HFFc6 (cell line): ENCODE data around the gene FAM124B. TPM values are rescaled to one million over a fixed set of nuclear protein-coding genes. Genes with fewer than 3 reads are reported as not detected.

Source experiments
- DNase-seq: peaks from one replicate; pipeline ENCODE4 v3.0.0-alpha.2; 2018
- H3K27ac Mint-ChIP-seq: 2 replicates; pipeline ENCODE4 v1.8.0; 2020; ENCODE audit warnings: mild to moderate bottlenecking, mixed read lengths
- H3K27me3 Mint-ChIP-seq: 2 replicates; pipeline ENCODE4 v1.8.0; 2021; ENCODE audit warnings: mild to moderate bottlenecking, moderate library complexity, mixed read lengths; ENCODE audit not compliant: insufficient read depth
- H3K36me3 Mint-ChIP-seq: 2 replicates; pipeline ENCODE4 v1.8.0; 2021; ENCODE audit warnings: low read depth, mixed read lengths
- H3K4me1 Mint-ChIP-seq: 2 replicates; pipeline ENCODE4 v1.8.0; 2020; ENCODE audit warnings: low read depth, mixed read lengths
- H3K4me3 Mint-ChIP-seq: 2 replicates; pipeline ENCODE4 v1.8.0; 2020; ENCODE audit warnings: mild to moderate bottlenecking, moderate library complexity, mixed read lengths
- H3K9me3 Mint-ChIP-seq: 2 replicates; pipeline ENCODE4 v1.8.0; 2020; ENCODE audit warnings: mild to moderate bottlenecking, mixed read lengths
- CTCF ChIP-seq: fragments of 200-600 bp; sonication (generic); IDR thresholded peaks from 2 replicates; pipeline ENCODE4 v1.5.0; 2021; ENCODE audit warnings: antibody characterized with exemption, mild to moderate bottlenecking
- total RNA-seq, 6 experiments: library from RNA; stranded (reverse); fragmentation: NEBNext Ultra II Directional; extraction: Animal tissue kit (Norgen Biotek cat#: 25700); gene quantifications; 2 replicates in 1 of 6; 3 replicates in 5 of 6; pipeline ENCODE4 v1.2.3, GENCODE V29; 2021

Gene FAM124B
- total RNA-seq, 6 experiments from 2014 or later = 0.10 TPM; not detected in 5

- Mint-ChIP-seq H3K27ac (no peak overlapping the region), H3K4me3 (no peak overlapping the region), H3K36me3 (no peaks in the 10 kb centered on the region), H3K4me1 (no peaks in the 10 kb centered on the region), H3K27me3 (peaks cover 2% of the 10 kb centered on the region), H3K9me3 (no peaks in the 10 kb centered on the region)
- no peak for TF ChIP-seq CTCF
- no peak for DNase-seq
These were observed 35.6 kb downstream of the FAM124B start for GRCh38 chr2:224366267-224366844.

GRCh38 chr2:224365331-224365730, 36.6 kb downstream of the FAM124B start:
- H3K36me3 Mint-ChIP-seq = no peaks in the 10 kb centered on the region
- no peaks in the 10 kb centered on the region for H3K4me1 Mint-ChIP-seq
- H3K27ac Mint-ChIP-seq = no peak overlapping the region
- H3K27me3 Mint-ChIP-seq = peaks cover 2% of the 10 kb centered on the region
- H3K4me3 Mint-ChIP-seq = no peak overlapping the region
- no peak for TF ChIP-seq CTCF
- no peaks in the 10 kb centered on the region for H3K9me3 Mint-ChIP-seq
- DNase-seq = no peak

GRCh38 chr2:224363281-224363680, 38.6 kb downstream of the FAM124B start:
- Mint-ChIP-seq H3K36me3 (no peaks in the 10 kb centered on the region), H3K4me1 (no peaks in the 10 kb centered on the region), H3K27ac (no peak overlapping the region), H3K9me3 (no peaks in the 10 kb centered on the region), H3K27me3 (peaks cover 2% of the 10 kb centered on the region), H3K4me3 (no peak overlapping the region)
- no peak for DNase-seq
- TF ChIP-seq CTCF = peak; percentile 28; the same call in 1 of the 2 replicates

- H3K9me3 Mint-ChIP-seq = no peaks in the 10 kb centered on the region
- no peak overlapping the region for H3K4me3 Mint-ChIP-seq
- TF ChIP-seq CTCF = no peak
- no peak overlapping the region for H3K27ac Mint-ChIP-seq
- H3K27me3 Mint-ChIP-seq = peaks cover 2% of the 10 kb centered on the region
- DNase-seq = no peak
- no peaks in the 10 kb centered on the region for H3K4me1 Mint-ChIP-seq
- H3K36me3 Mint-ChIP-seq = no peaks in the 10 kb centered on the region
These were observed 39.8 kb downstream of the FAM124B start for GRCh38 chr2:224362094-224362493.

GRCh38 chr2:224360801-224361251, 41.1 kb downstream of the FAM124B start:
- no peaks in the 10 kb centered on the region for H3K4me1 Mint-ChIP-seq
- H3K9me3 Mint-ChIP-seq = no peaks in the 10 kb centered on the region

More at GRCh38 chr2:224360801-224361251, 41.1 kb downstream of the FAM124B start:
- no peak for DNase-seq
- Mint-ChIP-seq H3K4me3 (no peak overlapping the region), H3K36me3 (no peaks in the 10 kb centered on the region), H3K27ac (no peak overlapping the region), H3K27me3 (peaks cover 2% of the 10 kb centered on the region)
- TF ChIP-seq CTCF = no peak
